Endometrial microvascular endothelial cells (primary cell): Measurements from ENCODE around the gene PNKD. TPM values are rescaled to one million over a fixed set of nuclear protein-coding genes. Genes with fewer than 3 reads are reported as not detected.

Experiments
- in situ Hi-C: cut with HindIII; loops from 2 replicates; pipeline ENCODE4 v1.10.0; 2017; ENCODE audit warnings: low sequenced_read_pairs, low pct_unique_long_range_greater_than_20kb; ENCODE audit errors: inconsistent ontology term
- total RNA-seq: library from RNA; depleted of rRNA; stranded (reverse); fragments of >200 nt; gene quantifications from one replicate; pipeline ENCODE4 v1.2.3, GENCODE V29; 2015; ENCODE audit errors: inconsistent ontology term

PNKD gene
- total RNA-seq, 1 donor from 2014 or later: 46.5 TPM

GRCh38 chr2:218286570-218287459 is 16.5 kb downstream of the PNKD start:
- in situ Hi-C loops: no loop called here

DNA sequence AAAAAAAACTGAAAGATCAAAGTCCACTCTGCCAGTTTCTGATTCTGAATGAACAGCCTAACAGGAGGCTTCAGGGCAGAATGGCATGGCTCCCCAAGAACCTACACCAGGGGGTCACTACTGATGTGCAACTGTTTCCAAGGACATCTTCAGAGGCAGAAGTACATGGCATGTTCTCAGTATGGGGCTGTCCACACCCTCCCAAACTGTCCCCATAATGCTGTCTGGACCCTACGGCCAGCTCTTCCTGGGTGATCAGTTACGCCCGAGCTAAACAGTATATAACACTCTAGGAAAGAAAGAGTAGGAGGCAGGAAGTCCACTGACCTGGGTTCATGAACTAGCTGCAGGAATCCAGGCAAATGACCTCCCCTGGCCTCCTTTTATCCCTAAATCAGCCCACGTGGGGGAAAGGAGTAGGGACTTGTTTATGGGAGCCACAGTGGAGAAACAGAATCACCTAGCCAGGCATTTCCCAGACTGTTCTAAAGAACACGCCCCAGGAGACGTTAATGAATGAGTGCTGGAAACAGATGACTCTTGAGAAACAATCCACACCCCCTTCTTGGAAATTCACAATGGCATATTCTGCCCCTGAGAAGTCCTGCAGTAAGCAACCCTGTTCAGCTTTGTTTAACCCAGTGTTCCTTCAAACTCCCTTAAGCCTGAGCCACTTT is 19.5 kb downstream of the PNKD start:
- in situ Hi-C loops: loop anchor here (10.0 kb wide), 1 partner anchor 275 kb away; the partner anchor contains the start of genes CNOT9 and USP37

GRCh38 chr2:218290316-218291261 is 20.3 kb downstream of the PNKD start:
- in situ Hi-C loops: loop anchor here (10.0 kb wide), 1 partner anchor 274 kb away; the partner anchor contains the start of genes CNOT9 and USP37

GRCh38 chr2:218291318-218292047 is 21.2 kb downstream of the PNKD start:
- in situ Hi-C loops: loop anchor here (10.0 kb wide), 1 partner anchor 273 kb away; the partner anchor contains the start of genes CNOT9 and USP37

GRCh38 chr2:218292048-218293014 is 22.0 kb downstream of the PNKD start, which contains the start of gene TMBIM1:
TSS of gene TMBIM1 (minus strand) at chr2:218292503. CDS start at chr2:218282141, 10,362 bp downstream.
- in situ Hi-C loops: loop anchor here (10.0 kb wide), 1 partner anchor 272 kb away; the partner anchor contains the start of genes CNOT9 and USP37

GRCh38 chr2:218293715-218294429 is 23.6 kb downstream of the PNKD start:
- in situ Hi-C loops: loop anchor here (10.0 kb wide), 1 partner anchor 271 kb away; the partner anchor contains the start of genes CNOT9 and USP37

DNA sequence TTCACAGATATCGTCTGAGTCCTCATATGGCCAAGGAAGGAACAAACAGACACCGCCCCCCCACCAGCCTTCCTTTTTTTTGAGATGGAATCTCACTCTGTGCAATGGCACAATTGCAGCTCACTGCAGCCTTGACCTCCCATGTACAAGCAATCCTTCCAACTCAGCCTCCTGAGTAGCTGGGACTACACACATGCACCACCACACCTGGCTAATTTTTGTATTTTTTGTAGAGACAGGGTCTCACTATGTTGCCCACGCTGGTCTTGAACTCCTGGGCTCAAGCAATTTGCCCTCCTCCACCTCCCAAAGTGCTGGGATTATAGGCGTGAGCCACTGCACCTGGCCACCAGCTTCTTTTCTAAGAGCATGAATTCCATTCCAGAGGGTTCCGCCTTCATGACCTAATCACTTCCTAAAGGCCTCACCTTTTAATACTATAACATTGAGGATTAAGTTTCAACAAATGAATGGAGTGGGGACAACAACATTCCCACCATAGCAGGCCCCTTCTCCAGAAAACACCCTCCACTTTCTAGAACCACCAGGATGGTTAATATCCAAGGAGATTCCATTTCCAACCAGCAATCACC is 24.2 kb downstream of the PNKD start:
- in situ Hi-C loops: loop anchor here (10.0 kb wide), 1 partner anchor 270 kb away; the partner anchor contains the start of genes CNOT9 and USP37

DNA sequence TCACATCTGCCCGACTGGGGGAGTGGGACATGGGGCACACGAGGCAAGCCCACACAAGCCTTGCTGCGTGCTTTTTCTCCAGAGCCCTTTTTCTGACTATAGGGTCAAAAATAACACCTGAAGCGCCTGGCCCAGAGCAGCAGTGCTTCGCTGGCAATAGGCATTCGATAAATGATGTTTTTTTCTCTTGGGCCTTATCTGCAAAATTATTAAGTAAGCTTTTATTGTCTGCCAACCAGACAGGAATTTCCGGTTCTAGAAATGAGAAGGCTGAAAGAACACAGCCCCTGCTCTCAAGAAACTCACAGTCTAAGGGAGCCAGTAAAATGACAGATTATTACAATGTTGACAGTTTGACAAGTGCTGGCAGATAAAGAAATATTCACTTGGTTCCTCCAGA is 24.7 kb downstream of the PNKD start:
- in situ Hi-C loops: loop anchor here (10.0 kb wide), 1 partner anchor 270 kb away; the partner anchor contains the start of genes CNOT9 and USP37

GRCh38 chr2:218296200-218296599 is 25.9 kb downstream of the PNKD start:
- in situ Hi-C loops: loop anchor here (10.0 kb wide), 1 partner anchor 269 kb away; the partner anchor contains the start of genes CNOT9 and USP37

DNA sequence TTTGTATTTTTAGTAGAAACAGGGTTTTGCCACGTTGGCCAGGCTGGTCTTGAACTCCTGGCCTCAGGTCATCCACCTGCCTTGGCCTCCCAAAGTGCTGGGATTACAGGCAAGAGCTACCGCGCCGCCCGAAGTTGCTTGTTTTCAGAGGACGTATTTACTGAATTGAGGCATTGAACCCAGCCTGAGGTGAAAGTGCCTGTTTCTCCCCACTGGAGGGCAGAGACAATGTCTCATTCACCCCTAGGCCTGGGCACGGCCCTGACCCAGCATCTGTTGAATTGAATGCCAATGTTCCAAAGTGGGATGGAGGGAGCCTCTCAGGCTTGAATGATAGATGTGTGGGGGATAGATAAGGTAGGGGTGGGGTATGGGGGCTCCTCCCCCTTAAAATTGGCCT is 26.5 kb downstream of the PNKD start:
- in situ Hi-C loops: loop anchor here (10.0 kb wide), 1 partner anchor 268 kb away; the partner anchor contains the start of genes CNOT9 and USP37

DNA sequence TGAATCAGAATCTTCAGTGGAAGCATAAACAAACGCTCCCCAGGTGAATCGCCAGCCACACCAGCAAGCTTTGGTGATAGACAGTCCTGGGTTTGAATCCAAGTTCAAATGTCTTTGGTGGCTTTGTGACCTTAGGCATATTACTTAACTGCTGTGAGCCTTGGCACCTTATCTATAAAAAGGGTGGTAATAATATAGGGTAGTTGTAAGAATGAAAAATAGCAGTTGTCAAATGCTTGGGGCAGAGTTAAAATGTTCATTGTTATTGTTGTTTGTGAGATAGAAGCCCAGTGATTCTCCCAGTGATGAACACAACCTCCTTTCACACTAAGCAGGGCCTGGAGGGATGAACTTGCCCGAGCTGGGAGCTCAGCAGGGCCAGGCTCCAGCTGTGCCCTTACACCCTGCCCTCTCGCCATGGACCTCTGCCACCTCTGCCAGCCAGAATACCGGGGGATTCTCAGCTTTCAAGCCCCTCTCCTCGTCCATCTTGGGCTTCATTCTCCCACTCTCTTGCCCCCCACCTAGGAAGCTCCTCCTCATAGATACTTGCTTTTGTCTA is 28.1 kb downstream of the PNKD start:
- in situ Hi-C loops: loop anchor here (10.0 kb wide), 1 partner anchor 266 kb away; the partner anchor contains the start of genes CNOT9 and USP37

- in situ Hi-C loops: no loop called here
Observed at GRCh38 chr2:218300141-218300540, 29.8 kb downstream of the PNKD start.

GRCh38 chr2:218301176-218301819 is 31.0 kb downstream of the PNKD start:
- in situ Hi-C loops: no loop called here

- in situ Hi-C loops: no loop called here
Observed at GRCh38 chr2:218305383-218305782, 35.1 kb downstream of the PNKD start.
